ENCODE measurements around the gene ARHGAP19. TPM values are rescaled to one million over a fixed set of nuclear protein-coding genes. Genes with fewer than 3 reads are reported as not detected.
A peak's percentile ranks its signal among the peaks of the same experiment; 100 is the strongest.

Gene ARHGAP19
- total and polyA plus RNA-seq, 2 donors (not counting 1 experiment from before 2014, with no cell fraction given), result 5.6 to 7.4 TPM

GRCh38 chr10:97318772-97319651 is 26.6 kb upstream of the ARHGAP19 start, which contains the start of gene FRAT1:
Gene FRAT1 (plus strand): TSS chr10:97319271. CDS start chr10:97319454, 183 bp downstream.
- no peaks in the 10 kb centered on the region for H3K79me2 ChIP-seq (ENCODE audit: control insufficient read depth, insufficient read depth, low read length)

GRCh38 chr10:97314671-97315070 is 22.2 kb upstream of the ARHGAP19 start:
- Histone ChIP-seq H3K27ac (ENCODE audit: insufficient read depth, low read length) (no peak overlapping the region), H3K4me2 (ENCODE audit: extremely low read depth, insufficient read depth, low read length) (no peak overlapping the region), H3K9me3 (ENCODE audit: control insufficient read depth, insufficient read depth, low read depth, low read length) (no peaks in the 10 kb centered on the region), H2AFZ (ENCODE audit: low read length) (no peak overlapping the region), H4K20me1 (ENCODE audit: control insufficient read depth, extremely low read depth, insufficient read depth, low read length) (no peaks in the 10 kb centered on the region), H3K4me3 (replicated peaks in 1 of 4; ENCODE audit: control extremely low read depth in 1 of 4, insufficient read depth in 1 of 4, low read depth in 3 of 4, low read length in 4 of 4) (no peak overlapping the region), H3K4me1 (ENCODE audit: control insufficient read depth, extremely low read depth, insufficient read depth, low read length) (no peaks in the 10 kb centered on the region), H3K27me3 (ENCODE audit: control insufficient read depth, insufficient read depth, low read length) (peaks cover 3% of the 10 kb centered on the region), H3K79me2 (ENCODE audit: control insufficient read depth, insufficient read depth, low read length) (no peaks in the 10 kb centered on the region), H3K36me3 (ENCODE audit: control insufficient read depth, insufficient read depth, low read length) (no peaks in the 10 kb centered on the region), H3K9ac (ENCODE audit: insufficient read depth, low read length) (no peak overlapping the region)
- TF ChIP-seq CTCF (conservative IDR thresholded peaks at IDR 0.05 in 1 of 2, IDR thresholded peaks at IDR 0.05 in 1 of 2; ENCODE audit: low read depth in 1 of 2, low read length in 2 of 2), result no peak
- TF ChIP-seq EZH2 (IDR thresholded peaks at IDR 0.05; ENCODE audit: low read length, missing control alignments), result no peak
- no peak for DNase-seq (ENCODE audit: low read depth in 2 of 2)

More at GRCh38 chr10:97318772-97319651, 26.6 kb upstream of the ARHGAP19 start, which contains the start of gene FRAT1:
- peak within 1 kb of the TSS; percentile 100 for H3K9ac ChIP-seq (ENCODE audit: insufficient read depth, low read length)
- peak within 1 kb of the TSS; percentile 100 for H3K27ac ChIP-seq (ENCODE audit: insufficient read depth, low read length)
- peak within 1 kb of the TSS; percentile 70 to 82 (median 72) for H3K4me3 ChIP-seq (replicated peaks in 1 of 4; ENCODE audit: control extremely low read depth in 1 of 4, insufficient read depth in 1 of 4, low read depth in 3 of 4, low read length in 4 of 4)
- peak; percentile 92 for DNase-seq (ENCODE audit: low read depth in 2 of 2)
- no peaks in the 10 kb centered on the region for H3K27me3 ChIP-seq (ENCODE audit: control insufficient read depth, insufficient read depth, low read length)
- H3K36me3 ChIP-seq (ENCODE audit: control insufficient read depth, insufficient read depth, low read length), result no peaks in the 10 kb centered on the region
- peak within 1 kb of the TSS; percentile 99 for H2AFZ ChIP-seq (ENCODE audit: low read length)
- peaks cover 4% of the 10 kb centered on the region for H3K4me1 ChIP-seq (ENCODE audit: control insufficient read depth, extremely low read depth, insufficient read depth, low read length)
- peak within 1 kb of the TSS; percentile 97 for H3K4me2 ChIP-seq (ENCODE audit: extremely low read depth, insufficient read depth, low read length)
- H3K9me3 ChIP-seq (ENCODE audit: control insufficient read depth, insufficient read depth, low read depth, low read length), result no peaks in the 10 kb centered on the region
- TF ChIP-seq EZH2 (IDR thresholded peaks at IDR 0.05; ENCODE audit: low read length, missing control alignments) (no peak), CTCF (conservative IDR thresholded peaks at IDR 0.05 in 1 of 2, IDR thresholded peaks at IDR 0.05 in 1 of 2; ENCODE audit: low read depth in 1 of 2, low read length in 2 of 2) (no peak)
- no peaks in the 10 kb centered on the region for H4K20me1 ChIP-seq (ENCODE audit: control insufficient read depth, extremely low read depth, insufficient read depth, low read length)

GRCh38 chr10:97312897-97313296 is 20.5 kb upstream of the ARHGAP19 start:
- no peak overlapping the region for H3K4me3 ChIP-seq (replicated peaks in 1 of 4; ENCODE audit: control extremely low read depth in 1 of 4, insufficient read depth in 1 of 4, low read depth in 3 of 4, low read length in 4 of 4)
- DNase-seq (ENCODE audit: low read depth in 2 of 2), result no peak

More at GRCh38 chr10:97312897-97313296, 20.5 kb upstream of the ARHGAP19 start:
- Histone ChIP-seq H3K4me2 (ENCODE audit: extremely low read depth, insufficient read depth, low read length) (no peak overlapping the region), H2AFZ (ENCODE audit: low read length) (no peak overlapping the region), H3K9me3 (ENCODE audit: control insufficient read depth, insufficient read depth, low read depth, low read length) (no peaks in the 10 kb centered on the region), H3K27ac (ENCODE audit: insufficient read depth, low read length) (no peak overlapping the region), H3K9ac (ENCODE audit: insufficient read depth, low read length) (no peak overlapping the region), H3K36me3 (ENCODE audit: control insufficient read depth, insufficient read depth, low read length) (no peaks in the 10 kb centered on the region), H4K20me1 (ENCODE audit: control insufficient read depth, extremely low read depth, insufficient read depth, low read length) (no peaks in the 10 kb centered on the region), H3K4me1 (ENCODE audit: control insufficient read depth, extremely low read depth, insufficient read depth, low read length) (no peaks in the 10 kb centered on the region), H3K79me2 (ENCODE audit: control insufficient read depth, insufficient read depth, low read length) (no peaks in the 10 kb centered on the region), H3K27me3 (ENCODE audit: control insufficient read depth, insufficient read depth, low read length) (peaks cover 3% of the 10 kb centered on the region)
- TF ChIP-seq EZH2 (IDR thresholded peaks at IDR 0.05; ENCODE audit: low read length, missing control alignments) (no peak), CTCF (conservative IDR thresholded peaks at IDR 0.05 in 1 of 2, IDR thresholded peaks at IDR 0.05 in 1 of 2; ENCODE audit: low read depth in 1 of 2, low read length in 2 of 2) (no peak)
